SK-N-SH (cell line): Measurements from ENCODE around the gene AEN. TPM values are rescaled to one million over a fixed set of nuclear protein-coding genes. Genes with fewer than 3 reads are reported as not detected.
A peak's percentile ranks its signal among the peaks of the same experiment; 100 is the strongest.

Source experiments
- CTCF ChIA-PET: fragments of 300-600, 350-600 bp; formaldehyde crosslinking; extraction: SDS; loops from one replicate; lab custom pipeline; 2021; lab: Yijun Ruan, JAX
- POLR2A ChIA-PET: fragments of 350-600 bp; sonication (Branson Sonifier 250); formaldehyde crosslinking; extraction: SDS; loops from one replicate; lab custom pipeline; 2020; ENCODE audit warnings: antibody characterized with exemption, inconsistent platforms; lab: Yijun Ruan, JAX
- DNase-seq: peaks from one replicate; pipeline ENCODE4 v3.0.0; 2012
- H2AFZ ChIP-seq: fragments of 200-600 bp; sonication (generic); 2 replicates; pipeline ENCODE4 v1.8.1; 2016; ENCODE audit warnings: antibody characterized with exemption, mild to moderate bottlenecking, low read depth
- H3F3A ChIP-seq: fragments of 200-600 bp; sonication (generic); replicated peaks from 2 replicates; pipeline ENCODE3; 2016; ENCODE audit warnings: antibody characterized with exemption, mild to moderate bottlenecking; ENCODE audit not compliant: insufficient read depth
- H3K27ac ChIP-seq, 2 experiments: fragments of 200-500 bp in 1 of 2; fragments of 200-600 bp in 1 of 2; sonication (Bioruptor generic) in 1 of 2; sonication (generic), shearing (Covaris generic) in 1 of 2; 2 replicates each; pipeline versions ENCODE4 v1.5.1 to v1.6.1; 2014 to 2016; ENCODE audit warnings: low read depth in 2 of 2, inconsistent platforms in 1 of 2, low read length in 1 of 2, mild to moderate bottlenecking in 1 of 2, mixed read lengths in 1 of 2
- H3K27me3 ChIP-seq: fragments of 200-600 bp; sonication (generic), shearing (Covaris generic); 2 replicates; pipeline ENCODE4 v1.6.1; 2016; ENCODE audit warnings: mixed run types; ENCODE audit not compliant: insufficient read depth
- H3K36me3 ChIP-seq, 2 experiments: fragments of 200-500 bp in 1 of 2; fragments of 200-600 bp in 1 of 2; sonication (Bioruptor generic) in 1 of 2; sonication (generic) in 1 of 2; replicated peaks in 1 of 2; 2 replicates each; pipeline versions ENCODE3 to v1.5.1; 2014 to 2016; ENCODE audit warnings: low read length in 1 of 2, mild to moderate bottlenecking in 1 of 2; ENCODE audit not compliant: insufficient read depth in 2 of 2, control insufficient read depth in 1 of 2
- H3K4me1 ChIP-seq, 2 experiments: fragments of 200-500 bp in 1 of 2; fragments of 200-600 bp in 1 of 2; sonication (Bioruptor generic) in 1 of 2; sonication (generic), shearing (Covaris generic) in 1 of 2; 2 replicates each; pipeline versions ENCODE4 v1.5.1 to v1.6.1; 2014 to 2016; ENCODE audit warnings: low read depth in 1 of 2, low read length in 1 of 2, mixed run types in 1 of 2; ENCODE audit not compliant: insufficient read depth in 2 of 2, control insufficient read depth in 1 of 2
- H3K4me2 ChIP-seq: fragments of 200-600 bp; sonication (generic), shearing (Covaris generic); 2 replicates; pipeline ENCODE4 v1.6.1; 2017; ENCODE audit warnings: mixed run types
- H3K4me3 ChIP-seq, 2 experiments: fragments of 200-500 bp in 1 of 2; fragments of 200-600 bp in 1 of 2; sonication (Bioruptor generic) in 1 of 2; sonication (generic), shearing (Covaris generic) in 1 of 2; 2 replicates each; pipeline versions ENCODE4 v1.5.1 to v1.8.1; 2014 to 2016; ENCODE audit warnings: low read depth in 2 of 2, inconsistent platforms in 1 of 2, low read length in 1 of 2, mild to moderate bottlenecking in 1 of 2, mixed read lengths in 1 of 2, moderate library complexity in 1 of 2
- H3K79me2 ChIP-seq: fragments of 200-600 bp; sonication (generic); 2 replicates; pipeline ENCODE4 v1.8.1; 2017; ENCODE audit warnings: mild to moderate bottlenecking; ENCODE audit not compliant: insufficient read depth
- H3K9ac ChIP-seq: fragments of 200-600 bp; sonication (generic); 2 replicates; pipeline ENCODE4 v1.6.1; 2017; ENCODE audit warnings: mixed run types
- H3K9me2 ChIP-seq: fragments of 200-600 bp; sonication (generic); 2 replicates; pipeline ENCODE4 v1.6.1; 2017; ENCODE audit warnings: mixed run types
- H3K9me3 ChIP-seq: fragments of 200-600 bp; sonication (generic); 2 replicates; pipeline ENCODE4 v1.6.1; 2017; ENCODE audit warnings: mixed run types, mild to moderate bottlenecking, moderate library complexity
- H4K20me1 ChIP-seq: fragments of 200-600 bp; sonication (generic); 2 replicates; pipeline ENCODE4 v1.6.1; 2017; ENCODE audit warnings: mild to moderate bottlenecking, mixed run types; ENCODE audit not compliant: insufficient read depth
- ELF1 ChIP-seq: IDR thresholded peaks from 2 replicates; pipeline ENCODE4 v1.4.0; 2012
- EP300 ChIP-seq, 2 experiments: IDR thresholded peaks; 2 replicates each; pipeline versions ENCODE4 v1.4.0 to v1.6.1; 2012; ENCODE audit warnings: borderline replicate concordance in 1 of 2, low read depth in 1 of 2, low read length in 1 of 2
- FOXJ3 ChIP-seq: sonication (generic); formaldehyde crosslinking; IDR thresholded peaks from 2 replicates; pipeline ENCODE4 v1.5.1; 2020; ENCODE audit warnings: mild to moderate bottlenecking, missing genetic modification reagents
- FOXM1 ChIP-seq: IDR thresholded peaks from 2 replicates; pipeline ENCODE4 v1.4.0; 2012; ENCODE audit warnings: low read depth, mild to moderate bottlenecking
- JUND ChIP-seq: IDR thresholded peaks from 2 replicates; pipeline ENCODE4 v1.4.0; 2012
- MAX ChIP-seq: IDR thresholded peaks from 2 replicates; pipeline ENCODE4 v1.4.0; 2012; ENCODE audit warnings: low read depth
- NRF1 ChIP-seq: IDR thresholded peaks from 2 replicates; pipeline ENCODE4 v1.6.1; 2012; ENCODE audit warnings: low read depth, mild to moderate bottlenecking, low read length
- PBX3 ChIP-seq: IDR thresholded peaks from 2 replicates; pipeline ENCODE4; 2012
- POLR2AphosphoS5 ChIP-seq: IDR thresholded peaks from 2 replicates; pipeline ENCODE4 v1.6.1; 2012; ENCODE audit warnings: low read depth, low read length
- RAD21 ChIP-seq: IDR thresholded peaks from 2 replicates; pipeline ENCODE4 v1.6.1; 2012; ENCODE audit warnings: mild to moderate bottlenecking, low read length
- REST ChIP-seq: IDR thresholded peaks from 2 replicates; pipeline ENCODE4 v1.6.1; 2012; ENCODE audit warnings: mild to moderate bottlenecking, low read depth, low read length, moderate library complexity
- RFX5 ChIP-seq: IDR thresholded peaks from 2 replicates; pipeline ENCODE4 v1.6.1; 2012; ENCODE audit warnings: mild to moderate bottlenecking, improper control_type of control experiment, low read length
- RXRA ChIP-seq: IDR thresholded peaks from 2 replicates; pipeline ENCODE4 v1.4.0; 2012; ENCODE audit warnings: low read depth, mild to moderate bottlenecking, borderline replicate concordance
- SIN3A ChIP-seq: IDR thresholded peaks from 2 replicates; pipeline ENCODE4 v1.6.1; 2012; ENCODE audit warnings: low read depth, mild to moderate bottlenecking, low read length, moderate library complexity, borderline replicate concordance
- SMC3 ChIP-seq: IDR thresholded peaks from 2 replicates; pipeline ENCODE4 v1.6.1; 2012; ENCODE audit warnings: low read depth, low read length, improper control_type of control experiment
- TCF12 ChIP-seq: IDR thresholded peaks from 2 replicates; pipeline ENCODE4 v1.4.0; 2012
- ZBTB33 ChIP-seq: IDR thresholded peaks from 2 replicates; pipeline ENCODE4 v1.4.0; 2012; ENCODE audit warnings: low read depth, borderline replicate concordance
- WGBS: methylation state at CpG from one replicate; pipeline ENCODE4 v1.1.6; 2017; ENCODE audit warnings: low lambda C conversion rate; 5-methylcytosine and 5-hydroxymethylcytosine counted together
- polyA plus RNA-seq, 3 experiments: library from polyadenylated mRNA; depleted of rRNA; stranded (reverse); fragments of >200 nt; gene quantifications; 2 replicates each; pipeline ENCODE4 v1.2.3, GENCODE V29; 2012

The AEN gene
- polyA plus RNA-seq, 1 of the 3 experiments (the other 2 are of a cell fraction): 46.4 TPM

- H3K79me2 ChIP-seq: peaks cover 54% of the 10 kb centered on the region
- CTCF ChIA-PET: interaction anchor here (0.6 to 1.3 kb wide), 3 partner anchors 10 to 549 kb away, joined by 3 read pairs; no protein-coding TSS in a partner anchor
- peaks cover 61% of the 10 kb centered on the region for H4K20me1 ChIP-seq
- POLR2A ChIA-PET: no interaction called here
- peaks cover 2 to 8% of the 10 kb centered on the region in 2 experiments; a peak in 2 of 4 replicates for H3K4me1 ChIP-seq
- no peak overlapping the region for H3K27ac ChIP-seq
- WGBS: 93% methylated on average over 2 of the region's 2 CpGs
- H3K4me2 ChIP-seq: no peak overlapping the region
- no peak overlapping the region for H3K4me3 ChIP-seq
- no peak overlapping the region for H2AFZ ChIP-seq
- TF ChIP-seq TCF12 (no peak), RAD21 (no peak), NRF1 (no peak), MAX (no peak), PBX3 (no peak), JUND (no peak), RFX5 (no peak), ELF1 (no peak), EP300 (IDR thresholded peaks at IDR 0.05; ENCODE audit: borderline replicate concordance in 1 of 2, low read depth in 1 of 2, low read length in 1 of 2) (no peak), SMC3 (no peak), REST (no peak), FOXM1 (no peak), RXRA (no peak)
- DNase-seq: no peak
- H3K27me3 ChIP-seq: no peaks in the 10 kb centered on the region
- H3K36me3 ChIP-seq: peaks cover 42 to 44% of the 10 kb centered on the region in 2 experiments
- no peak overlapping the region for H3K9ac ChIP-seq
- H3K9me2 ChIP-seq: no peaks in the 10 kb centered on the region
- peaks cover 62% of the 10 kb centered on the region for H3F3A ChIP-seq
- H3K9me3 ChIP-seq: no peaks in the 10 kb centered on the region
These were observed 13.3 kb downstream of the AEN start for GRCh38 chr15:88634449-88634848.

GRCh38 chr15:88635318-88635717, 14.2 kb downstream of the AEN start:
- H3K36me3 ChIP-seq: peaks cover 33 to 38% of the 10 kb centered on the region in 2 experiments

More at GRCh38 chr15:88635318-88635717, 14.2 kb downstream of the AEN start:
- no peak overlapping the region for H3K27ac ChIP-seq
- H2AFZ ChIP-seq: no peak overlapping the region
- POLR2A ChIA-PET: no interaction called here
- H3K9me2 ChIP-seq: no peaks in the 10 kb centered on the region
- H3K9ac ChIP-seq: no peak overlapping the region
- H3K9me3 ChIP-seq: no peaks in the 10 kb centered on the region
- 91% methylated on average over 6 of the region's 6 CpGs for WGBS
- H3K4me2 ChIP-seq: no peak overlapping the region
- H4K20me1 ChIP-seq: peaks cover 53% of the 10 kb centered on the region
- peaks cover 49% of the 10 kb centered on the region for H3K79me2 ChIP-seq
- no peak overlapping the region for H3K4me3 ChIP-seq
- H3K27me3 ChIP-seq: no peaks in the 10 kb centered on the region
- no peak for DNase-seq
- CTCF ChIA-PET: interaction anchor here (1.2 to 1.3 kb wide), 2 partner anchors 11 to 166 kb away, joined by 3 read pairs; no protein-coding TSS in a partner anchor
- H3F3A ChIP-seq: peaks cover 58% of the 10 kb centered on the region
- no peak for TF ChIP-seq ZBTB33
- TF ChIP-seq POLR2AphosphoS5: peak; percentile 13; the same call in 1 of the 2 replicates
- no peak for TF ChIP-seq FOXJ3 (CRISPR knock-in tag)
- no peak for TF ChIP-seq SIN3A
- no peak for TF ChIP-seq EP300 (IDR thresholded peaks at IDR 0.05; ENCODE audit: borderline replicate concordance in 1 of 2, low read depth in 1 of 2, low read length in 1 of 2)
- TF ChIP-seq, all 33 proteins: peak for 1
- peaks cover 2 to 8% of the 10 kb centered on the region in 2 experiments; a peak in 2 of 4 replicates for H3K4me1 ChIP-seq
